Stimulated activated CD8-positive, alpha-beta memory T cell treated with anti-CD3 and anti-CD28 coated beads, Interleukin-12 subunit alpha, Interleukin-12 subunit beta, amount 100 ng/mL, for 24 hours (primary cell): ENCODE measurements around the gene FEN1.
A peak's percentile ranks its signal among the peaks of the same experiment; 100 is the strongest.

ENCODE experiments used
- DNase-seq: peaks from one replicate; pipeline ENCODE4 v3.0.0-alpha.2; 2020; ENCODE audit errors: extremely low read depth

FEN1 gene

GRCh38 chr11:61775606-61776554 is 16.8 kb upstream of the FEN1 start:
- no peak for DNase-seq

GRCh38 chr11:61776561-61777075 is 16.1 kb upstream of the FEN1 start:
- DNase-seq = peak; percentile 23

GRCh38 chr11:61777234-61778090 is 15.2 kb upstream of the FEN1 start:
- no peak for DNase-seq

- no peak for DNase-seq
Observed at GRCh38 chr11:61778357-61778886, 14.3 kb upstream of the FEN1 start.

GRCh38 chr11:61778920-61779650 is 13.6 kb upstream of the FEN1 start:
- no peak for DNase-seq

- DNase-seq = no peak
Observed at GRCh38 chr11:61779666-61780525, 12.8 kb upstream of the FEN1 start.

- DNase-seq = no peak
Observed at GRCh38 chr11:61780581-61781162, 12.0 kb upstream of the FEN1 start.

GRCh38 chr11:61781585-61781984 is 11.1 kb upstream of the FEN1 start:
- no peak for DNase-seq

GRCh38 chr11:61782299-61782698 is 10.4 kb upstream of the FEN1 start:
- no peak for DNase-seq

- DNase-seq = no peak
Observed at GRCh38 chr11:61782841-61783240, 9.9 kb upstream of the FEN1 start.

GRCh38 chr11:61783717-61784505 is 8.8 kb upstream of the FEN1 start:
- no peak for DNase-seq

- DNase-seq = no peak
Observed at GRCh38 chr11:61784506-61784805, 8.3 kb upstream of the FEN1 start.

- no peak for DNase-seq
Observed at GRCh38 chr11:61785837-61786402, 6.8 kb upstream of the FEN1 start.

GRCh38 chr11:61787928-61788491 is 4.7 kb upstream of the FEN1 start:
- no peak for DNase-seq

- DNase-seq = no peak
Observed at GRCh38 chr11:61791737-61792309, 888 bp upstream of the FEN1 start.

- DNase-seq = no peak
Observed at GRCh38 chr11:61793083-61793828, 545 bp downstream of the FEN1 start.

GRCh38 chr11:61793829-61794204 is 1.1 kb downstream of the FEN1 start:
- DNase-seq = no peak

- DNase-seq = no peak
Observed at GRCh38 chr11:61794579-61794978, 1.9 kb downstream of the FEN1 start.
